HG03354 (cell line): ENCODE data around the gene PLEKHA5.

Experiments used
- ATAC-seq: cut with Tn5 transposase; IDR thresholded peaks from one replicate; pipeline ENCODE4 v1.9.1; 2021; ENCODE audit warnings: mild to moderate bottlenecking; ENCODE audit not compliant: unreplicated experiment, poor library complexity, severe bottlenecking

PLEKHA5 gene

DNA sequence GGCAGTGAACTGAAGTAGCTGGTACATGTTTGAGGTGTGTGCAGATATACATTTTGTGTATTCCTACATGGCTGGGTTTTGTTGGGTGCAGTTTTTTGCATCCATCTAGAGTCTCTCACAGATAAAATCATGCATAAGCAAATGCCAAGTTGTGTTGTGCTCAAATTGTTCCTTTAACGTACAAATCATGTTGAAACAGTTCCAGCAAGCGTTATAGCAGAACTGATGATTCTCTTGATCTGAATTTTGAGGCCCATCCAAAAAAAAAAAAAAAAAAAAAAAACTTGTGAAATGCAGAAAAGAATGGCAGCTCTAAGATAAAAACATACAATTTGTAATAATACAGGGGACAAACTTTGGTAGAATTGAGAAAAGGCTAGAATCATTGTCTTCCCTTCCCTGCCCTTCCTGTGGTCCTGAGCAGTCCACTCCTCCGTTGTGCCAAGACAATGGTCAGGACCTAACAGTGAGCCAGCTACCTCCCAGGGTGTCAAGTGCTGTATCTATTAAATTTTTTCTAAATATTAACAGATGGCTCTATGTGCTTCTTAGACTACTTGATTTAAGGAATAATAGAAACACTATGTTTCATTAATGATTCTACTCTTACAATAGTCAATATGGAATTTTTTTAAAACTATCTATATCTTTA is 122.1 kb downstream of the PLEKHA5 start:
- no peak for ATAC-seq

DNA sequence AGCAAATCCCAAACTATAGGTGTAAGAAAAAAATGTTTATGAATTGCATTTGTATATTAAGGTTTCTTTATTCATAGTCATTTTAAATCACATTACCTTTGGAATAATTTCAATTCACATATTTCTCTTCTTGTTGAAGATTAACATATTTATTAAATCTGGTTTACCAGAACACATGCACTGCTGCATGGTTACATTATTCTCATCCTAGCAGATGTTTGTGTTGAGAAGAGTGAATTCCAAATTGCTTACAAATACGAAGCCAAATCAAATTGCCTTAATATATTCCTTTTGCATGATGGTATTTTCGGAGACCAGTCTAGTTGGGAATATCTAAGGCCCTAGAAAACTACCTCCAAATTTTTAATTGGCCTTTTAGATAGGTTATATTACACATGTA is 130.6 kb downstream of the PLEKHA5 start:
- no peak for ATAC-seq

DNA sequence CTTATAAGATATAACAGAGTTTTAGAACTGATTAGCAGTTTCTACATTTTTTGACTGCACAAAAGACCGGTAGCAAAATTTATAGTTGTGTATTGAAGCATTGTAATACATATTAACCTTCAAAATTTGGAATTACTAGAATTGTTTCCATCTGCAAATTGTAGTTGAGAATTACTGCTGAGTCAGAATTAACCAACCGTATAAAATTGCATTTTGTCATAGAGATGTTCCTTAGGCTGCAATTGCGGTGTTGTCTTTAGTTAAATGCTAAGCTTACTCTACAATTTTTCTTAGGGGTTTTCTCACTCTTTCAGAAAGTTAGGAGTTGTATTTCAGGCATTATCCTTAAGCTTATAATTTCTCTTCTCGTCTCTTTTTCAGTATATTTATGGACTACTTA is 132.2 kb downstream of the PLEKHA5 start:
- ATAC-seq: no peak

DNA sequence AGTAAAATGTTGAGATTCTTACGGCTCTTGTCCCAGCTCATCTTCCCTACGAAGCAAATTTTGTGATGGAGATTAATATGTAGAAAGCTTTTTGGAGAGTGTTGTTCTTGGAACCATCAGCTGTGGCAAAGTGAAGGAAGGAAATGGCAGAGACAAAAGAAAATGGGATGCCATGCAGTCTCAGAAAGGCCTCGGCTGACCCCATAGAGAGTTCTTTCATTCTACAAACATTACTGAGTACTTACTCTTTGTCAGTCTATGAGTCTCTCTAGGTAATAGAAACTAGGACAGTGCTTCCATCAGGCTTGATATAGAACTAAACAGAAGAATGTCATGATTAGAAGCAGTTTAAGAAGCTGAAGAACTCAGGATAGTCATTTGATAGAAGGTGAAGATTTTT is 134.1 kb downstream of the PLEKHA5 start:
- no peak for ATAC-seq

DNA sequence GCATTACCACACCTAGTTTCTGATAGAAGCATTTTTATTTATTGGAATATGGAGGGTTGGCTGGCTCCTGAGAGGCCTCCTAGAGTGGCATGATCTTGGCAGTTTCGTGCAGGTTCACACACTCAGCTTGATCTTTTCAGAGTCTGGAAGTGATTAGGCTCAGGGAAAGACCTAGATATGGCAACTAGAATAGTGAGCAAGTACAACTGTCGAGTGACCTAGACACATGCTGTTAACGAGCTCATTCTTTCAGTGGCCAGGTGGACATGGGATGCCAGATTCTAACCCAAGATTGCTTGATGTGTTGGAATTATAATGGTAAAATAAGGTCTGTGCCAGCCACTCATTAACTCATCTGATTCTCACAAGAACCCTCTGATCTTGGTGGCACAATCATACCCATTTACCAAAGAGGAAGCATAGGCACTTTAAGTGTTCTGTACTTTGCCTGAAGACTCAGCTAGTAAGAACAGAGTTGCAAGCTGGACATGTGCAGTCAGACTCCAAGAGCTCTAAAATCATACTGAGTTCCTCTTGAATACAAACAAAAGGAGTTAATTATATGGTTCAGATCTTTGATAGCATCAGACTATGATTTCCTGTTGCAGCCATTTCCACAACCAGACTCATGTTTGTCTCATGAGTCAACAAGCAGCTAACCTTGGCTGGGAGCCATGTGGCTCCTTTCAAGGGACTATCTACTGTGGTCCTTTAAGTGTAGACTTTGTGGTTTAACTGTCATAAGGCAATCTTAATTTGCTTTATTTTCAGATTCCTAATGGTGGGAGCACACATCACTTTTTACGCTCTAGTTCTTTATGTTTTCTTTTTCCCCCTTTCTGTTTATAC is 144.2 kb downstream of the PLEKHA5 start:
- no peak for ATAC-seq

DNA sequence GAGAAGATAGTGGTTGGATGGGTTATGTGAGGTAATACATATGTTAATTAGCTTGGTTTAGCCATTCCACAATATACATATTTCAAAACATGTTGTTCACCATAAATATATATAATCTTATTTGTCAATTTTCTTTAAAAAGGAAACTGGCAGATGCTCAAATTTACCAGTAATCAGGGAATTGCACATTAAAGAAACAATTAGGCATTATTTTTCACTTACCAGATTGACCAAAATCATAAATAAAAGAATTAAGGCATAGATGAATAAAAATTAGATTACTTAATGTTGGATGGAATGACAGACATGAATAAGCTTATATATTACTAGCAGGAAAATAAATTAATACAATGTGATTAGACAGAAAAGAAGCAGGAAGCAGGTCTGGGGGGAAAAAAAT is 147.2 kb downstream of the PLEKHA5 start:
- ATAC-seq: no peak

DNA sequence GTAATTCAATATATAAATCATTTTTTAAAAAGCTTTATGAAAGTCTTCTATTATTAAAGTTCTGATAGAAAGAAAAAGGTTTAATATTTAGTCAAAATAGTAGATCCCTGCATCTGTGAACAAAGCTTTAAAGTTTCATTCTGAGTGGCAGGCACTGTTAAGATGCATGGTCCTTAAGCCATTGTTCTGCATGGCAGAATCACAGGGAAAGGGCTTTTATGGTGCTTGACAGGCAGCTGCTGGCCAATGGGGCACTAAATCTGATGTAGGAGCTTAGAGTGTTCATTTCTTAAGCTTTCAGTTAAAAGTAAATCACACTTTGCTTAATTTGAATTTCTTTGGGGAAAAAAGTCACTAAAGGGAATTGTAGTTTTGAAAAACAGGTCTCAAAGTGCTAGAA is 148.2 kb downstream of the PLEKHA5 start:
- no peak for ATAC-seq

DNA sequence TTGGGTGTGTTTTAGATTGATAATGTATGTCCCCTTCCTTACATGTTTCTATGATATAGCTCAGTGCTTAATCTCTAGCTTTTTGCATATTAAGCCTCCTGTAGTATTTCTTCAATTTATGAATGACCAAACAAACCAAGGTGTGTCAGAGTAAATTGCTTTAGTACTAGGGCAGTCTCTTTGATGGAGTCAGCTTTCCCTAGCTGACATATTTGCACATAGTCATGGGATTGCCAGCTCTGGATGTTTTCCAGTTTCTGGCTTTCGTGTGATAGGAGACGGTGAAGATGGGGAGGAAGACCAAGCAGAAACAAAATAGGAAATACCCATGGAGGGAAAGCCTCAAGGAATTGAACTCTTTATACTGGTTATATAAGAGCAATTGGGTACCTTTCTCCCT is 148.9 kb downstream of the PLEKHA5 start:
- no peak for ATAC-seq

DNA sequence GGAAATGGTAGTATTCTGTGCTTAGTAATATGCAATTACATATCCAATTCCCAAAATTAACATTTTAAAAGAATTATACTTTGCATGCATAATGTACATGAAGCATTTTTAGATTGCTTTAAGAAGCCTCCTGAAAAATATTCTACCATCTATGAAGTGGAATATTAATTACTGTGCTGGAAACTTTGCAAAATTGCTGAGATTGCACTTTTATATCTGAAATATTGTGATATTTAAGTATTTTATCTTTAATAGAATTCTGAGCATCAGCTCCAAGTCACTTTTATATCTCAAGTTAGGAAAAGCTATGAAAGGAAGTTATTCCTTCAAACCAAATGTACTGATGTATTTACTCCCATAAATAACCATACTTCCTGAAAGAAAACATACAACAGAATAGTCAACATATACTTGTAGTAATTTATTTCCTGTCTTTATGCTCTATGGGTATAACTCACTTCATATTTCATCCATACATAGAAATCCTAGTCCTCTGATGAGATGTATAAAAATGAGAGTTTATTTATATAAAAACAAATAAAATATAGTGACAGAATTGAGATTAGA is 152.7 kb downstream of the PLEKHA5 start:
- no peak for ATAC-seq

DNA sequence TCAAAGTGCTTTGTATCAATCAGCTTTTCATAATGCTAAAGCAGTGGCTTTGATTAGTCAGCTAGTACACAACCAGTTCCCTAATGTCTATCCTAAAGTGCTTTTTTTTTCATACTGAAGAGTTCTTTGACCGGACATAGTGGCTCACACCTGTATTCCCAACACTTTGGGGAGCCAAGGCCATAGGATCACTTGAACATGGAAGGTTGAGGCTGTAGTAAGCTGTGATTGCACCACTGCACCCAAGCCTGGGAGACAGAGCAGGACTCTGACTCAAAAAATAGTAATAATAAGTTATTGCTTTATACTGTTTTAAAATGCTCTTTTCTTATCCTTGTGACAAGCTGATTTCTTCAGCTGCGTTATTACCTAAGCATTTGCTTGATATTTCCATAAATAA is 155.1 kb downstream of the PLEKHA5 start:
- no peak for ATAC-seq

DNA sequence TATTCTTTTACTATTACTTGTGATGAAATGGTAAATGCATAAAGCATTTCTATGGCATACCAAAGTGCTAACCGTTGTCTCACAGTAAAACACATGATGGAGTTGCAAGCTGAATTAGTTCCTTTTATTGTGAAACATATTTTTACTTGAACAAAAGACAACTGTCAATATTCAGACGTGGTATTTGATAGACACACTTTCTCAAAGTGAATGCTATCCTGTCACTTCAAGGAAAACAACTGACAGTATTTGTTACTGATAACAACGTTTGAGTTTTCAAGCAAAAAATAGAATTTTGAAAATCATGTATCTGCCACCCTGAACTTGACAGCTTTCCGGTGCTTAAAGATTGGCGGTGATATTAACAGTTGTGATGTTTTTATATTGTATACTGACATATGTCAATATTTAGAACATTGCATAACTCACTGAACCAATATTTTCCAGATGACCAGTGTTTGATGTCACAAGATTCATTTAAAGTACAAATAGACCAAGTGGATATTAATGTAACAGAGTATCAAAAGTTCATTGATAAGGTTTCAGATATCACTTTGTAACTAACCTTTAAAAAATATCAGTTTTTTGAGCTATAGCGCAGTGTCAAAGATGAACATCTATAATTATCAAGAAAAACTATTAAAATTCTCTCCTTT is 156.4 kb downstream of the PLEKHA5 start:
- ATAC-seq: no peak

DNA sequence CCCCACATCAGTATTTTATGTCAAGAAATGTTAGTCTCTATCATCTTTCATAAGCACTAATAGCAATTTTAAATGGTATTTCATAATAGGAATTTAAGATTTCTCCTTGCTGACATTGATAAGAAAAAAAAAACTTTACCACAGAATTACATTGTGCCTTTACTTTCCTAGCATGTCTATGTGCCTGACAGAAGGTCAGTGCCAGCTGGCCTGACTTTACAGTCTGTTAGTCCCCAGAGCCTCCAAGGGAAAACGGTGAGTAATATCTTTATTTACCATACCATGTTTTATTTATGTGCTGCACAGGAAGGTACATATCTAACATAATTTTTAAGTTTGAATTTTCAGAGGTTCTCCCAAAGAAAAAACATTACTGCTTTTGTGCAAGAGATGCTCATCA is 157.8 kb downstream of the PLEKHA5 start:
- no peak for ATAC-seq

DNA sequence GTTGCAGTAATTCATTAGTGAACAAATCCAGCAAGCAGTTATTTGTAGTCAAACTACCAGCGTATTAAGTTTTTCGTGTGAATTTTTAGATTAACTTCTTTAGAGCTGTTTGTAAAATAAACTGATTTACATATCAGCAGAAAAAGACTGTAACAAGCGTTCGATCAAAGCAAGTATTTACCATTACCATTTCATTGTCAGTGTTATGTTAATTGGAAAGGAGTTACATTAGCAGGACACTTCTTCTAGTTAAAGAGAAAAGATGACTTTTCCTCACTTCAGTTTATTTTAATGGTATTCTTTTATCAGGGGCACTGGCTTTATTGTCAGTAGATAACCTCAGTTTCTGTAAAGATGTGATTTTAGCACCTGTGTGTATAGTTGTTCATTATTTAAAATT is 158.6 kb downstream of the PLEKHA5 start:
- ATAC-seq: no peak

DNA sequence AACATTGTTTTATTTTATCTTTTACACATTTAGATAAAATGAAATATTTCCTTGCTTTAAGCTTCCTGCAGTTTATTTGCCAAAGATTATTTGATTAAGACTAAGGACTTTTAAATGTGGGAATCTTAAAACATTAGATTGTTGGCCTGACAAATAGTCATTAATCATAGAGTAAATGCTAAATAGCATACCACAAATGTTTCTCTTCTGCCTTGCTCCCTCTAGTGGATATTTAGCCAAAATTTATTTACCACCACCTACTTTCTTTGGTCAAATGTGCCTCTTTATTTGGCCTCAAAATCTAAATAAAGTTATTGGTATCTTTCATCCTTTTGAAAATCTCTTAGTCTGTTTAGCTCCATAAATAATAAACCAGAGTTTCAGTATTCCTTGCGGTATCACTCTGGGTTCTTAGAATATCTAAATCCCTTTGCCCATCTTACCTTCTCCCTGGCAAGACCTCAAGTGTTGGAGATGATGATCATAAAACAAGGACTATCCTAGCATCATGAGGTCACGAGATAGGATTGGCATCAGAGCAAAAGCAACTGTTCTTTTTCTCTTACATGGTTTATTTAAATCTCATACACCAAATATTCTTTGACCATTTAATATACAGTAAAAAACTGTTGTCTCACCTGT is 159.2 kb downstream of the PLEKHA5 start:
- ATAC-seq: peak; percentile 66

DNA sequence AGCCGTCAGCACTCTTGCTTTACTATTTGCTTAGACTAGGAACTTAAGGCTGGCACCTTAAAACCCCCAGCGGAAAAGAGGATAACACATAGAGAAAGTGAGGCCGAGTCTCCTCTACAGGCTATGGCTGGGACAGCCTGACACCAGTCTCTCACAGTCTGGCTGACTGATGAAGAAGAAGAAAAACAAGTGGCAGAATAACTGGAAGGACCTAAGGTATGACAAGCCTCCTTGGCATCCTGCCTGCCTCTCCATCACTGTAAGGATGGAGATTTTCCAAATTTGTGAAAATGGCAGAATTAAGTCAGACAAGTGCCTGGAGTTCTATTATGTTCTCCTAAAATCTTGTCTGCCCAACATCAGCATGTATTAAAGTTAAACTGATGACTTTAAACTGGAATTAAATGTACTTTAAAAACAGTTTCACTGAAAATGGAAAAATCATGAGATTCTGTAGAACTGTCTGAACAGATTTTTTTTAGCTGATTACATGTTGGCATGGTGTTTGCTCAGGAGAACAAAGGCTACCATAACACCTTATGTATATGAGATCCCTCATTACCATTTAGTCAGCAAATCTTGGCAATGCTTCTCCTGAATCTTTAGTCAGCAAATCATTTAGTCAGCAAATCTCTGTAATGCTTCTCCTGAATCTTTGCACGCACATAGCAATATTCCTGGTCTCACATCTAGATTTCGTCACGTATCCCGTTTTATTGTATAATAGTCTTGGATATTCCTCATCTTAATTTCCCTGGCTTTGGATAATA is 169.5 kb downstream of the PLEKHA5 start:
- ATAC-seq: no peak

DNA sequence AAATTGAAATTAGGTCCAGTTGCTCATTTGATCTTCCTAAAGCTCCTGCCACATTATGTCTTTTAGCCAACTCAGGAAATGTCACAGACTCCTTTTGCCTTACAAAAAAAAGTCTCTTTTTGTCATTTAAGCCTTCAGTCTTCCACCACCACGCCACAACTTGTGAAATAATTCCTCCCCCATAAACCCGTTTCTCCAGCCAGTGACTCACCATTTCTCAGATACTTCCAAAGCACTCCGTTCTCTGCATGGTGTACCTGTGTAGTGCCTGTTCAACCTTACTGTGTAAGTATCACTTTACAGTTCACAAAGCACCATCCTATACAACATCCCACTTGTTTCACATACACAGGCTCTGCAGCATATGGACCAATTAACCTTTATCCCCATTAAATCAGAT is 170.2 kb downstream of the PLEKHA5 start:
- ATAC-seq: no peak

DNA sequence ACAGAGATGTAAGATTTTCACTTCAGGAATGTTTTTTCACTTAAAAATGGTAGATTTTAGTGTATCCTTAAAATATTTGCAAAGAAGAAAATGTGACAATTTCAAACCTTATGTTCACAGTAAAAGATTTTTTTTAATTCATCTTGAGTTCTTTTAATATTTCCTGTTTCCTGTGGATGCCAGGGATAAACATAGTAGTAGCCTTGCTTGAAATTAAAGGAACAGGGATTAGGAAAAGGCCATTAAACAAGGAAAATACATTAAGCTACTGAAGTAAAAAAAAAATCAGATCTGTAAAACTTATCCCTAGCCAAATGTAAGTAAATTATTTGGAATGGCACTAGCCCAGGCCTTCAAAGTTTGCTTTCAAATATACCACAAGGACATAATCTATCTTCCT is 171.7 kb downstream of the PLEKHA5 start:
- ATAC-seq: no peak

DNA sequence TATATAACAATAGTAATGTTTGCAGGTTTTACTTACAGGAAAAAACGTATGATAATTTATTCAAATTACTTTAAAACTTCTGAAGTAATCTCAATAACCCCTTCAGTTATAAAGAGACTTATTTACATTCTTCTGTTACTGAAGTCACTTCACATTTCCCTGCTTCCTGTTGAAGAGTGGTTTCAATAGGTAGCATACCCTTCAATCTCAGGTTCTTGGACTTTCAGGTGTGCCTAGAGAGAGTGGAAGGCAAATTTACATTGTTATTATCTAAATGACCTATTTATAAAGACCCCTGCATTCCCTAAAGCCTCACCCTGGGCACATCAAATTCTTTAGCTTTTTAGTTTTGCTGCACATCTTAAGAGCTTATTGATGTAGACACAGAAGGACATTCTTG is 172.2 kb downstream of the PLEKHA5 start:
- no peak for ATAC-seq

DNA sequence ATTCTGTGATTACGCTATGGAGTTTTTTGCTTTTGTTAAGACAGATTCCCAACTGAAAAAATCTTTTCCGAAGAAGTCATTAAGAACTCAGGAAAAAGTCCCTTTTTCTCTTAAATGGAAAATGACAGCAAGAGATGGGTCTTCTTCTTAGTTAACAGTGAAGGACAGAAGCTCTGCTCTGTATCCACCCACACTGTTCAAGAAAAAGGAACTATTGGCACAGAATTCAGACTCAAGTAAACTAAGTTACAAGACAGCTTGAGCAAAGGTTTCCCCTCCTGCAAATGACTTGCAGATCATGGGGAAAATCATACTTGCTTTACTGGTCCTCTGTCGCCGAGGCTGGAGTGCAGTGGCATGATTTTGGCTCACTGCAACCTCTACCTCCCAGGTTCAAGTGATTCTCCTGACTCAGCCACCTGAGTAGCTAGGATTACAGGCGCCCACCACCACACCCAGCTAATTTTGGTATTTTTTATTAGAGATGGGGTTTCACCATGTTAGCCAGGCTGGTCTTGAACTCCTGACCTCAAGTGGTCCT is 172.6 kb downstream of the PLEKHA5 start:
- ATAC-seq: no peak
